Heart left ventricle (tissue), 16 donors: ENCODE data around the gene CENPP. TPM values are rescaled to one million over a fixed set of nuclear protein-coding genes. Genes with fewer than 3 reads are reported as not detected.

Experiments
- ATAC-seq, 4 donors: fragments of 200-7000 bp; cut with Tn5 transposase; one replicate each; pipeline ENCODE4 v1.9.1; 2020 to 2022; ENCODE audit warnings: moderate library complexity in 4 of 4, mild to moderate bottlenecking in 3 of 4, moderate number of reproducible peaks in 1 of 4
- DNase-seq, 5 donors: peaks; one replicate each; pipeline ENCODE4 v3.0.0-alpha.2; 2020
- H3K27ac ChIP-seq, 12 donors: fragments of 200-600 bp; sonication (generic) in 4 of 12; one replicate each; pipeline versions ENCODE4 v1.5.0 to v1.8.0; 2016 to 2022; ENCODE audit warnings: mild to moderate bottlenecking in 2 of 12
- H3K27me3 ChIP-seq, 9 donors: fragments of 200-600 bp; sonication (generic) in 2 of 9; one replicate each; pipeline versions ENCODE4 v1.5.1 to v1.8.0; 2016 to 2022; ENCODE audit warnings: mild to moderate bottlenecking in 3 of 9
- H3K36me3 ChIP-seq, 9 donors: fragments of 200-600 bp; sonication (generic) in 2 of 9; one replicate each; pipeline versions ENCODE4 v1.5.0 to v1.8.0; 2018 to 2022; ENCODE audit warnings: mild to moderate bottlenecking in 2 of 9
- H3K4me1 ChIP-seq, 12 donors: fragments of 200-600 bp; sonication (generic) in 4 of 12; one replicate each; pipeline versions ENCODE4 v1.5.0 to v1.8.0; 2016 to 2022; ENCODE audit warnings: mild to moderate bottlenecking in 3 of 12
- H3K4me3 ChIP-seq, 12 donors: fragments of 200-600 bp; sonication (generic) in 4 of 12; one replicate each; pipeline versions ENCODE4 v1.5.0 to v1.8.0; 2017 to 2022; ENCODE audit warnings: mild to moderate bottlenecking in 9 of 12, moderate library complexity in 4 of 12
- H3K9me3 ChIP-seq, 12 donors: fragments of 200-600 bp; sonication (generic) in 4 of 12; one replicate each; pipeline versions ENCODE4 v1.5.0 to v1.8.0; 2016 to 2022; ENCODE audit warnings: mild to moderate bottlenecking in 1 of 12
- POLR2A ChIP-seq, 2 donors: fragments of 450-650 bp; IDR thresholded peaks; one replicate each; pipeline ENCODE4 v1.6.1; 2017; ENCODE audit warnings: antibody characterized with exemption in 2 of 2, mild to moderate bottlenecking in 2 of 2, moderate library complexity in 2 of 2
- WGBS, 4 donors: extraction: QIAGEN DNeasy Blood & Tissue Kit in 2 of 4; methylation state at CpG; one replicate each; pipeline versions ENCODE4 v1.1.5 to v1.1.7; 2013 to 2018; 5-methylcytosine and 5-hydroxymethylcytosine counted together
- intact Hi-C, 10 donors: fragments of 100-400 bp; cut with DNase I; formaldehyde crosslinking; loops; one replicate each; pipeline versions ENCODE4 v1.11.1 to v1.14.2; 2022
- polyA plus RNA-seq, 2 donors: library from polyadenylated mRNA; stranded (reverse); fragments of 200-250 nt; gene quantifications; one replicate each; pipeline ENCODE4 v1.2.3, GENCODE V29; 2013
- total RNA-seq, 9 donors: library from RNA; depleted of rRNA in 2 of 9; stranded (reverse); fragments of >200 nt in 2 of 9; fragmentation: NEBNext Ultra II Directional in 3 of 9; extraction: Animal tissue kit (Norgen Biotek cat#: 25700) in 3 of 9; gene quantifications; one replicate each; pipeline versions ENCODE4 v1.1.0 to v1.2.4, GENCODE V29; 2016 to 2023
- TF ChIP-seq, protein P1 (sequence below), 12 donors: fragments of 200-600 bp; sonication (generic) in 4 of 12; IDR thresholded peaks; one replicate each; pipeline versions ENCODE4 v1.5.0 to v1.8.0; 2018 to 2022; ENCODE audit warnings: antibody characterized with exemption in 12 of 12, mild to moderate bottlenecking in 5 of 12
- donor health status: ischemic (EF 13 %, LVEDD 7.1; RV severe dilation, severe dysfunction).
- donor health status: healthy with polysubstance abuse.
- donor health status: DM: no; HTN: yes; CAD: no.
- donor health status: DM: no; HTN: no; CAD: no.
- donor health status: ischemic (EF 25% LVEDD 6.9; RV normal size, moderate dysfunction).
- donor health status: ischemic (EF 25% LVEDD 5.7; RV mildly dilated, moderate dysfunction).
- donor health status: healthy.
- donor health status: DM: yes; HTN: yes; CAD: no.
- donor health status: ischemic (EF 35%, LVEDD 5.7; RV mildly dilated, moderate dysfunction).
- donor health status: nonischemic (EF 11% LVEDD 7.7; RV severe dilation, severe dysfunction).
- donor health status: DM: yes; HTN: yes; CAD: no.
- donor health status: PGD.
- donor health status: ischemic (EF 29% LVEDD 5.4; RV normal size, mild dysfunction).
- donor health status: nonischemic (EF 23%, LVEDD 6.1; RV moderate dilation, normal function).

Gene CENPP
- total and polyA plus RNA-seq, 11 donors: 1.1 to 5.8 (median 2.4) TPM

DNA sequence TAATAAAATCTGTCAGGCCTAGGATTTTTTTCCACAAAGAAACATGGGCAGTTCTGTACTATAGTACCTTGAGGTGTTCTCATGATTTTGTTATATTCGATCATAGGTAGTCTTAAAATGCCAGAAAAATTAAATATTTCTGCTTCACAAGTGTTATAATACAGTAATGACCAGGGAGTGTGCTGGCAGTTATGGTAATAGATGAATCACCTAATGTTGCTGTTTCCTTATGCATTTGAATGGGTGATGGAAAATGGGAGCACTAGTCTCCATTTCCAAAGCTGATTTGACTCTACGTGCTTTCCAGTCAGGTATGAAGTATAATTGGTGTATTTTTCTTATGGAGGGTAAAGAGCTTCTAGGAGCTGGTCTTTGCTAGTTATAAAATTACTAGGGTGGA lies 54.9 kb downstream of the CENPP start:
- H3K4me1 ChIP-seq: peaks cover 0 to 9% (median 0%) of the 10 kb centered on the region in 12 donors
- H3K9me3 ChIP-seq: peaks cover 0 to 7% (median 0%) of the 10 kb centered on the region in 12 donors
- no peaks in the 10 kb centered on the region for H3K36me3 ChIP-seq
- DNase-seq (no peak), ATAC-seq (no peak)
- no peak overlapping the region for H3K4me3 ChIP-seq
- TF ChIP-seq, protein P1, sequence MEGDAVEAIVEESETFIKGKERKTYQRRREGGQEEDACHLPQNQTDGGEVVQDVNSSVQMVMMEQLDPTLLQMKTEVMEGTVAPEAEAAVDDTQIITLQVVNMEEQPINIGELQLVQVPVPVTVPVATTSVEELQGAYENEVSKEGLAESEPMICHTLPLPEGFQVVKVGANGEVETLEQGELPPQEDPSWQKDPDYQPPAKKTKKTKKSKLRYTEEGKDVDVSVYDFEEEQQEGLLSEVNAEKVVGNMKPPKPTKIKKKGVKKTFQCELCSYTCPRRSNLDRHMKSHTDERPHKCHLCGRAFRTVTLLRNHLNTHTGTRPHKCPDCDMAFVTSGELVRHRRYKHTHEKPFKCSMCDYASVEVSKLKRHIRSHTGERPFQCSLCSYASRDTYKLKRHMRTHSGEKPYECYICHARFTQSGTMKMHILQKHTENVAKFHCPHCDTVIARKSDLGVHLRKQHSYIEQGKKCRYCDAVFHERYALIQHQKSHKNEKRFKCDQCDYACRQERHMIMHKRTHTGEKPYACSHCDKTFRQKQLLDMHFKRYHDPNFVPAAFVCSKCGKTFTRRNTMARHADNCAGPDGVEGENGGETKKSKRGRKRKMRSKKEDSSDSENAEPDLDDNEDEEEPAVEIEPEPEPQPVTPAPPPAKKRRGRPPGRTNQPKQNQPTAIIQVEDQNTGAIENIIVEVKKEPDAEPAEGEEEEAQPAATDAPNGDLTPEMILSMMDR (IDR thresholded peaks at IDR 0.05): no peak
- TF ChIP-seq POLR2A (IDR thresholded peaks at IDR 0.05): no peak
- H3K27me3 ChIP-seq: no peaks in the 10 kb centered on the region
- 93 to 100% (median 95%) methylated on average over 2 of the region's 2 CpGs for WGBS, 4 donors
- H3K27ac ChIP-seq: no peak overlapping the region
- intact Hi-C loops: no loop called here

DNA sequence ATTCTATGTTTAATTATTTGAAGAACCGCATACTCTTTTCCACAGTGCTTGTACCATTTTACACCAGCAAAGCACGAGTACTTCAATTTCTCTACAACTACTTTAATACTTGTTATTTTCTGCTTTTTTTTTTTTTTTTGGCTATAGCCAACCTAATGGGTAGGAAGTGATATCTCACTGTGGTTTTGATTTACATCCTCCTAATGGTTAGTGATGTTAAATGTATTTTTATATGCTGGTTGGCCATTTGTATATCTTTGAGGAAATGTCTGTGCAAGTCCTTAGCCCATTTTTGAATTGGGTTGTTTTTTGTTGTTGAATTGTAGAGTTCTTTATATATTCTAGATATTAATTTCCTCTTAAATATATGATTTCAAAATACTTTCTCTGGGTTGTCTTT lies 56.0 kb downstream of the CENPP start:
- Histone ChIP-seq H3K36me3 (peaks cover 0 to 2% (median 0%) of the 10 kb centered on the region in 9 donors), H3K27me3 (no peaks in the 10 kb centered on the region), H3K27ac (no peak overlapping the region), H3K9me3 (no peaks in the 10 kb centered on the region), H3K4me3 (no peak overlapping the region), H3K4me1 (peaks cover 0 to 9% (median 0%) of the 10 kb centered on the region in 12 donors)
- no peak for TF ChIP-seq POLR2A (IDR thresholded peaks at IDR 0.05)
- TF ChIP-seq, protein P1 (IDR thresholded peaks at IDR 0.05): no peak
- DNase-seq (no peak), ATAC-seq (no peak)
- intact Hi-C loops: no loop called here
- WGBS, 4 donors: 93 to 98% (median 95%) methylated on average over 2 of the region's 2 CpGs

DNA sequence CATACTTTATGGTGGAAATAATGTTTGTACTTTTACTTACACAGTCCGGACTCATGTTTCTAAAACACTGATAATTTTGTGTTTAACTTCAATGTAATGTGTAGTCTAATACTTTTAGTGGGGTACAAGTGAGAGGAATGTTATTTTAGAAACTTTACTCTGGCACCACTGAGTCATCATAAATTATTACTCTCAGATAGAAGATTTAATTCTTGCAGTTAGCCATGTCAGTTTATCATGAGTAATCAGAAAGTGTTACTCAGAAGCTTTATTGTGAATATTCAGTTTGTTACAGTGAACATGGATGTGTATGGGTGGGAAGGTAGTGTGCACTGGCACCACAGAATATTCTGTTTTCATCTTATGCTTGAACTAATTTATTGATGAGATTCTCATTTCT lies 58.6 kb downstream of the CENPP start:
- no peak for DNase-seq
- peaks cover 0 to 16% (median 0%) of the 10 kb centered on the region in 9 donors for H3K36me3 ChIP-seq
- intact Hi-C loops: no loop called here
- peaks cover 0 to 9% (median 0%) of the 10 kb centered on the region in 12 donors for H3K4me1 ChIP-seq
- no peak overlapping the region for H3K4me3 ChIP-seq
- H3K27ac ChIP-seq: peak overlapping the region in 4 of 12 donors; percentile 23 to 70 (median 30)
- ATAC-seq: no peak
- TF ChIP-seq, protein P1 (IDR thresholded peaks at IDR 0.05): no peak
- TF ChIP-seq POLR2A (IDR thresholded peaks at IDR 0.05): no peak
- no peaks in the 10 kb centered on the region for H3K9me3 ChIP-seq
- 81 to 92% (median 90%) methylated on average over 1 of the region's 1 CpG for WGBS, 4 donors
- no peaks in the 10 kb centered on the region for H3K27me3 ChIP-seq

DNA sequence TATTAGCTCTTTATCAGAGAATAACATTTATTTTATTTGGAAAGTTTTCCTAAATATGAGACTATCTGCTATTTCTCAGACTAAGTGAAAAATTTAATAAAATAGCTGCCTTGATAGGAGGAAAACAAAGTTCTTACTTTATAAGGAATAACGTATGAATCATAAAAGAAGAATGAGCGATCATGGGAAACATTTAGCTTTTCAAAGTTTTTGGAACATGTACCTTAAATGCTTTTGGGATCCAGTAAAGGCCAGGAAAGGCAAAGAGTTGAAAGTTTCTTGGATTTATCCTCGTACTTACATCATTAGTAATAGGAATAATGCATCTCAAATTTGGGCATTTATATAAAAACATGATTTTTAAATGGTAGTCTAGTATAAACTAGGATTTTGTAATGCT lies 59.2 kb downstream of the CENPP start:
- Histone ChIP-seq H3K4me1 (peaks cover 0 to 9% (median 0%) of the 10 kb centered on the region in 12 donors), H3K27ac (peak overlapping the region in 8 of 12 donors; percentile 2 to 70 (median 25)), H3K9me3 (no peaks in the 10 kb centered on the region), H3K4me3 (no peak overlapping the region), H3K36me3 (peaks cover 0 to 22% (median 0%) of the 10 kb centered on the region in 9 donors), H3K27me3 (no peaks in the 10 kb centered on the region)
- DNase-seq (no peak), ATAC-seq (no peak)
- intact Hi-C loops: no loop called here
- TF ChIP-seq, protein P1 (IDR thresholded peaks at IDR 0.05): no peak
- TF ChIP-seq POLR2A (IDR thresholded peaks at IDR 0.05): no peak
- WGBS, 4 donors: 74 to 87% (median 79%) methylated on average over 3 of the region's 3 CpGs
